IMR-90 (cell line): ENCODE results near the gene ARL6. TPM values are rescaled to one million over a fixed set of nuclear protein-coding genes. Genes with fewer than 3 reads are reported as not detected.

Source experiments
- ATAC-seq: fragments of 200-7000 bp; cut with Tn5 transposase; 2 replicates; pipeline ENCODE4 v1.9.1; 2020; ENCODE audit warnings: low read depth, mild to moderate bottlenecking, moderate library complexity
- BruUV-seq: library from RNA; stranded (reverse); fragments of 400-500 nt; replicated peaks from 2 replicates; lab custom pipeline; 2021; lab: Mats Ljungman, UMichigan
- CTCF ChIA-PET: fragments of 300-600 bp; formaldehyde crosslinking; extraction: SDS; loops from one replicate; lab custom pipeline; 2021; ENCODE audit warnings: antibody characterized with exemption; lab: Yijun Ruan, JAX
- POLR2A ChIA-PET: fragments of 300-600 bp; sonication (Branson Sonifier 250); formaldehyde crosslinking; loops from one replicate; lab custom pipeline; 2022; ENCODE audit warnings: antibody characterized with exemption; ENCODE audit not compliant: unreplicated experiment; lab: Charles Lee
- DNase-seq: peaks from one replicate; pipeline ENCODE4 v3.0.0; 2013
- H2AFZ ChIP-seq: replicated peaks from 2 replicates; pipeline ENCODE3; 2013; ENCODE audit warnings: low read length, mild to moderate bottlenecking; ENCODE audit not compliant: poor library complexity
- H2AK5ac ChIP-seq: 2 replicates; pipeline ENCODE4 v1.6.1; 2013; ENCODE audit warnings: low read depth, low read length, inconsistent platforms
- H2AK9ac ChIP-seq: replicated peaks from 2 replicates; pipeline ENCODE3; 2013; ENCODE audit warnings: mild to moderate bottlenecking, low read depth, low read length, moderate library complexity; ENCODE audit not compliant: poor library complexity
- H2BK120ac ChIP-seq: 2 replicates; pipeline ENCODE4 v1.6.1; 2013; ENCODE audit warnings: low read depth, low read length, inconsistent platforms
- H2BK15ac ChIP-seq: 3 replicates; pipeline ENCODE4 v1.6.1; 2013; ENCODE audit warnings: low read depth, low read length, inconsistent platforms
- H2BK20ac ChIP-seq: 2 replicates; pipeline ENCODE4 v1.6.1; 2013; ENCODE audit warnings: low read depth, mild to moderate bottlenecking, inconsistent platforms, low read length, moderate library complexity
- H2BK5ac ChIP-seq: 2 replicates; pipeline ENCODE4 v1.6.1; 2013; ENCODE audit warnings: mild to moderate bottlenecking, low read depth, low read length, inconsistent platforms; ENCODE audit not compliant: poor library complexity, severe bottlenecking
- H3K14ac ChIP-seq: replicated peaks from 2 replicates; pipeline ENCODE4 v1.6.1; 2013; ENCODE audit warnings: low read depth, low read length, inconsistent platforms
- H3K18ac ChIP-seq: 2 replicates; pipeline ENCODE4 v1.6.1; 2013; ENCODE audit warnings: low read depth, low read length, control low read depth
- H3K23ac ChIP-seq: 2 replicates; pipeline ENCODE4 v1.6.1; 2013; ENCODE audit warnings: low read depth, low read length, inconsistent platforms
- H3K27ac ChIP-seq: 2 replicates; pipeline ENCODE4 v1.5.1; 2013; ENCODE audit warnings: mild to moderate bottlenecking, control low read depth, low read length; ENCODE audit not compliant: insufficient read depth
- H3K27me3 ChIP-seq: 2 replicates; pipeline ENCODE4 v1.6.1; 2013; ENCODE audit warnings: low read length; ENCODE audit not compliant: control insufficient read depth, insufficient read depth
- H3K36me3 ChIP-seq: 2 replicates; pipeline ENCODE4 v1.6.1; 2013; ENCODE audit warnings: low read length, mixed read lengths; ENCODE audit not compliant: control insufficient read depth, insufficient read depth
- H3K4ac ChIP-seq: 2 replicates; pipeline ENCODE4 v1.6.1; 2013; ENCODE audit warnings: low read depth, low read length, inconsistent platforms
- H3K4me1 ChIP-seq: 2 replicates; pipeline ENCODE4 v1.6.1; 2013; ENCODE audit warnings: low read length, mixed read lengths; ENCODE audit not compliant: control insufficient read depth, insufficient read depth
- H3K4me2 ChIP-seq: 2 replicates; pipeline ENCODE4 v1.6.1; 2013; ENCODE audit warnings: low read depth, mild to moderate bottlenecking, control low read depth, low read length, moderate library complexity
- H3K4me3 ChIP-seq: 2 replicates; pipeline ENCODE4 v1.5.1; 2013; ENCODE audit warnings: low read depth, mild to moderate bottlenecking, control low read depth, low read length, moderate library complexity; ENCODE audit not compliant: insufficient read depth
- H3K56ac ChIP-seq: 2 replicates; pipeline ENCODE4 v1.6.1; 2013; ENCODE audit warnings: low read length, inconsistent platforms; ENCODE audit not compliant: insufficient read depth; ENCODE audit errors: extremely low read depth
- H3K79me1 ChIP-seq, 2 experiments: 2 replicates each; pipeline ENCODE4 v1.6.1; 2013; ENCODE audit warnings: low read length in 2 of 2, inconsistent platforms in 1 of 2, low read depth in 1 of 2
- H3K9ac ChIP-seq: 2 replicates; pipeline ENCODE4 v1.6.1; 2013; ENCODE audit warnings: low read depth, low read length, control low read depth
- H3K9me1 ChIP-seq: 2 replicates; pipeline ENCODE4 v1.6.1; 2013; ENCODE audit warnings: low read length, inconsistent platforms; ENCODE audit not compliant: insufficient read depth
- H3K9me3 ChIP-seq: 2 replicates; pipeline ENCODE4 v1.6.1; 2013; ENCODE audit warnings: low read length; ENCODE audit not compliant: control insufficient read depth, insufficient read depth
- H4K20me1 ChIP-seq: 2 replicates; pipeline ENCODE4 v1.6.1; 2013; ENCODE audit warnings: low read length, inconsistent platforms; ENCODE audit not compliant: insufficient read depth
- H4K5ac ChIP-seq: 2 replicates; pipeline ENCODE4 v1.6.1; 2013; ENCODE audit warnings: mild to moderate bottlenecking, low read depth, low read length, control low read depth
- H4K8ac ChIP-seq, 2 experiments: 2 replicates each; pipeline ENCODE4 v1.6.1; 2013; ENCODE audit warnings: low read depth in 2 of 2, low read length in 2 of 2, control low read depth in 1 of 2, inconsistent platforms in 1 of 2
- H4K91ac ChIP-seq: 2 replicates; pipeline ENCODE4 v1.6.1; 2013; ENCODE audit warnings: low read depth, low read length, inconsistent platforms; ENCODE audit not compliant: insufficient read depth
- NFE2L2 ChIP-seq: fragments of 150-350 bp; IDR thresholded peaks from 2 replicates; pipeline ENCODE4 v1.6.1; 2016; ENCODE audit warnings: low read depth, mild to moderate bottlenecking, low read length
- POLR2A ChIP-seq: IDR thresholded peaks from 2 replicates; pipeline ENCODE4 v1.6.1; 2012; ENCODE audit warnings: mild to moderate bottlenecking, low read depth, low read length
- RFX5 ChIP-seq: IDR thresholded peaks from 2 replicates; pipeline ENCODE4 v1.8.0; 2012; ENCODE audit warnings: low read depth, mild to moderate bottlenecking, low read length, moderate library complexity
- WGBS, 2 experiments: methylation state at CpG; one replicate each; pipeline versions ENCODE4 v1.1.5 to v1.1.7; 2013; ENCODE audit warnings: missing lambda C conversion rate in 2 of 2; ENCODE audit not compliant: insufficient read length in 1 of 2; ENCODE audit errors: extremely low coverage in 2 of 2; 5-methylcytosine and 5-hydroxymethylcytosine counted together
- dilution Hi-C: fragments of 300-500 bp; cut with HindIII; formaldehyde crosslinking; loops from one replicate; pipeline ENCODE4 v1.14.3; 2018; ENCODE audit warnings: low sequenced_read_pairs; ENCODE audit not compliant: unreplicated experiment
- in situ Hi-C: fragments of 300-500 bp; cut with MboI; formaldehyde crosslinking; loops from 3 replicates; pipeline ENCODE4 v1.14.3; 2019; ENCODE audit warnings: low sequenced_read_pairs, inconsistent platforms, mixed read lengths
- intact Hi-C: fragments of 100-400 bp; cut with micrococcal nuclease; formaldehyde crosslinking; loops from 2 replicates; pipeline ENCODE4 v1.10.0; 2022
- polyA plus RNA-seq, 3 experiments: library from polyadenylated mRNA; depleted of rRNA; stranded (reverse); fragments of >200 nt; gene quantifications; 2 replicates each; pipeline ENCODE4 v1.2.3, GENCODE V29; 2012; ENCODE audit warnings: low replicate concordance in 1 of 3
- total RNA-seq: library from RNA; depleted of rRNA; stranded (reverse); fragments of >200 nt; gene quantifications from 2 replicates; pipeline ENCODE4 v1.2.3, GENCODE V29; 2012

The ARL6 gene
- total and polyA plus RNA-seq, 2 of the 4 experiments (the other 2 are of a cell fraction), result 3.1 to 3.4 TPM

DNA sequence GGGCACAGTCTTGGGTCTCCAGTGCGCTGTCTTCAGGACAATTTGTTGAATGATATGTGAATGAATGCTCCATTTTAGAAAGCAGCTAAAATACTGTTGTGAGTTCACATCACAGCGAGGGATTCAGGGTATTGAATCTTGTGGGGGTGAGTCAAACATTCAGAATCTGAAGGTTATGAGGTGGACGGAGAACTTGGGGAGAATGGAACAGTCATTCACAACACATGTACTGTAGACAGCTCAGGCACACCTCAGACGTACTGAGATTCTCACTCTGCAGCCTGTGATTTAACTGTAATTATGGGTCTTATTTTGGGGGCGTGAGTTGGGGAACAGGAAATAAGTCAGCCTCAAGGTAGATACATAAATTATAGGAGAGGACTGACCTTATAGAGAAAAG lies 71.2 kb downstream of the ARL6 start:
- Histone ChIP-seq H2AFZ (no peak overlapping the region), H3K4me3 (no peak overlapping the region), H3K18ac (no peak overlapping the region), H4K20me1 (no peaks in the 10 kb centered on the region), H2BK5ac (no peak overlapping the region), H3K14ac (0 out of 2 replicates have a peak overlapping the region, but pooled peaks have one; percentile 6), H2BK15ac (no peak overlapping the region), H3K23ac (no peak overlapping the region), H2AK5ac (no peak overlapping the region), H3K27me3 (no peaks in the 10 kb centered on the region), H3K36me3 (no peaks in the 10 kb centered on the region), H2BK20ac (no peak overlapping the region), H4K5ac (no peak overlapping the region), H2BK120ac (no peak overlapping the region), H3K79me1 (peaks cover 17 to 37% of the 10 kb centered on the region in 2 experiments), H2AK9ac (no peak overlapping the region), H3K9ac (no peak overlapping the region), H3K4me2 (no peak overlapping the region), H3K9me3 (no peaks in the 10 kb centered on the region), H4K91ac (no peak overlapping the region), H3K4me1 (peaks cover 2% of the 10 kb centered on the region; the same call in 1 of the 2 replicates), H3K56ac (no peak overlapping the region), H3K27ac (no peak overlapping the region), H3K4ac (no peak overlapping the region), H3K9me1 (0 out of 2 replicates have a peak, but pooled peaks cover 12% of the 10 kb centered on the region), H4K8ac (no peak overlapping the region)
- no CpG with 5 or more reads among the region's 5 CpGs for WGBS, 2 experiments
- DNase-seq (peak; percentile 80), ATAC-seq (peak; percentile 67)
- CTCF ChIA-PET, result no interaction called here
- in situ Hi-C loops (no loop called here), intact Hi-C loops (no loop called here), dilution Hi-C loops (no loop called here)
- TF ChIP-seq POLR2A, result no peak
- no peak for TF ChIP-seq RFX5
- TF ChIP-seq NFE2L2, result no peak
- no TSS peak for BruUV-seq
- POLR2A ChIA-PET, result no interaction called here
